ENCODE results near the gene PARP6. TPM values are rescaled to one million over a fixed set of nuclear protein-coding genes. Genes with fewer than 3 reads are reported as not detected.

PARP6 gene
- total and polyA plus RNA-seq, 9 of the 15 experiments (the other 6 are each of a cell fraction or from before 2014, with no cell fraction given), result 14.8 to 83.2 (median 28.3) TPM

GRCh38 chr15:72197460-72198355 lies 74.6 kb downstream of the PARP6 start, which contains the start of gene GRAMD2A:
Gene GRAMD2A (minus strand): TSS chr15:72197787.
- Histone ChIP-seq H4K20me1 (replicated peaks; ENCODE audit: control insufficient read depth, insufficient read depth, low read length) (peaks cover 17% of the 10 kb centered on the region), H3K27ac (ENCODE audit: extremely low read depth, low read depth, low read length) (no peak within 1 kb of the TSS), H3K9ac (ENCODE audit: insufficient read depth in 1 of 2, low read depth in 2 of 2, low read length in 2 of 2) (no peak within 1 kb of the TSS; a peak in 1 of 4 replicates), H3K4me1 (replicated peaks in 1 of 2; ENCODE audit: control insufficient read depth in 2 of 2, insufficient read depth in 2 of 2, low read length in 2 of 2) (peaks cover 5 to 13% of the 10 kb centered on the region in 2 experiments; a peak in 4 of 5 replicates), H3K4me3 (no peak within 1 kb of the TSS), H3K36me3 (ENCODE audit: control insufficient read depth, insufficient read depth, low read length) (peaks cover 48% of the 10 kb centered on the region), H3K79me2 (ENCODE audit: control insufficient read depth, insufficient read depth, low read length) (no peaks in the 10 kb centered on the region), H3K27me3 (ENCODE audit: control insufficient read depth in 2 of 2, insufficient read depth in 2 of 2, low read length in 2 of 2) (no peaks in the 10 kb centered on the region), H2AFZ (ENCODE audit: low read depth, low read length) (no peak within 1 kb of the TSS), H3K4me2 (ENCODE audit: insufficient read depth, low read length) (no peak within 1 kb of the TSS), H3K9me1 (ENCODE audit: control insufficient read depth, insufficient read depth, low read length) (no peaks in the 10 kb centered on the region), H3K9me3 (replicated peaks; ENCODE audit: control insufficient read depth, insufficient read depth, low read depth, low read length) (no peaks in the 10 kb centered on the region)
- FAIRE-seq (no peak), DNase-seq (ENCODE audit: extremely low read depth in 1 of 4, low spot score in 3 of 4) (peak in 1 of 4 experiments; percentile 25), ATAC-seq (no peak)
- in situ Hi-C loops (cut with MboI) (no loop called here), intact Hi-C loops (cut with micrococcal nuclease) (no loop called here)
- ChIA-PET CTCF (ENCODE audit: low intra/inter-chr PET ratio) (no interaction called here), POLR2A (interaction anchor here (0.7 kb wide), 1 partner anchor 30 kb away, joined by 4 read pairs; no protein-coding TSS in a partner anchor)
- BruUV-seq (replicated peaks), result no TSS peak
- WGBS (ENCODE audit: insufficient coverage, low coverage, missing lambda C conversion rate), result 86% methylated on average over 24 of the region's 83 CpGs
- TF ChIP-seq ARNT (IDR thresholded peaks at IDR 0.05) (no peak), PHB (CRISPR knock-in tag; IDR thresholded peaks at IDR 0.05) (no peak), RBFOX2 (IDR thresholded peaks at IDR 0.05; ENCODE audit: low read depth, low read length) (no peak), CAMTA2 (CRISPR knock-in tag; conservative IDR thresholded peaks at IDR 0.05) (0 out of 2 replicates have a peak, but pooled peaks have one; percentile 37), ZNF77 (CRISPR knock-in tag; IDR thresholded peaks at IDR 0.05) (no peak), EWSR1 (IDR thresholded peaks at IDR 0.05; ENCODE audit: borderline replicate concordance, low read depth, partially characterized antibody) (no peak), RBM22 (IDR thresholded peaks at IDR 0.05; ENCODE audit: low read depth, low read length, poor library complexity, severe bottlenecking) (peak; percentile 70), CXXC5 (CRISPR knock-in tag; IDR thresholded peaks at IDR 0.05) (no peak), NR2C1 (IDR thresholded peaks at IDR 0.05) (no peak), NR2C1 (tag; IDR thresholded peaks at IDR 0.05) (no peak), KLF1 (tag; IDR thresholded peaks at IDR 0.05) (no peak), HMG20A (CRISPR knock-in tag; conservative IDR thresholded peaks at IDR 0.05) (no peak), XRCC3 (IDR thresholded peaks at IDR 0.05) (no peak), CTCF (IDR thresholded peaks at IDR 0.05 in 2 of 3, conservative IDR thresholded peaks at IDR 0.05 in 1 of 3; ENCODE audit: insufficient read depth in 2 of 3, low read depth in 1 of 3, low read length in 3 of 3) (no peak), POLR2G (IDR thresholded peaks at IDR 0.05; ENCODE audit: low read depth, low read length) (peak; percentile 77), SIX5 (IDR thresholded peaks at IDR 0.05; ENCODE audit: borderline replicate concordance in 1 of 2, insufficient read depth in 1 of 2, low read depth in 1 of 2, low read length in 2 of 2) (no peak), ZNF311 (CRISPR knock-in tag; IDR thresholded peaks at IDR 0.05) (no peak)
- TF ChIP-seq, protein P1, sequence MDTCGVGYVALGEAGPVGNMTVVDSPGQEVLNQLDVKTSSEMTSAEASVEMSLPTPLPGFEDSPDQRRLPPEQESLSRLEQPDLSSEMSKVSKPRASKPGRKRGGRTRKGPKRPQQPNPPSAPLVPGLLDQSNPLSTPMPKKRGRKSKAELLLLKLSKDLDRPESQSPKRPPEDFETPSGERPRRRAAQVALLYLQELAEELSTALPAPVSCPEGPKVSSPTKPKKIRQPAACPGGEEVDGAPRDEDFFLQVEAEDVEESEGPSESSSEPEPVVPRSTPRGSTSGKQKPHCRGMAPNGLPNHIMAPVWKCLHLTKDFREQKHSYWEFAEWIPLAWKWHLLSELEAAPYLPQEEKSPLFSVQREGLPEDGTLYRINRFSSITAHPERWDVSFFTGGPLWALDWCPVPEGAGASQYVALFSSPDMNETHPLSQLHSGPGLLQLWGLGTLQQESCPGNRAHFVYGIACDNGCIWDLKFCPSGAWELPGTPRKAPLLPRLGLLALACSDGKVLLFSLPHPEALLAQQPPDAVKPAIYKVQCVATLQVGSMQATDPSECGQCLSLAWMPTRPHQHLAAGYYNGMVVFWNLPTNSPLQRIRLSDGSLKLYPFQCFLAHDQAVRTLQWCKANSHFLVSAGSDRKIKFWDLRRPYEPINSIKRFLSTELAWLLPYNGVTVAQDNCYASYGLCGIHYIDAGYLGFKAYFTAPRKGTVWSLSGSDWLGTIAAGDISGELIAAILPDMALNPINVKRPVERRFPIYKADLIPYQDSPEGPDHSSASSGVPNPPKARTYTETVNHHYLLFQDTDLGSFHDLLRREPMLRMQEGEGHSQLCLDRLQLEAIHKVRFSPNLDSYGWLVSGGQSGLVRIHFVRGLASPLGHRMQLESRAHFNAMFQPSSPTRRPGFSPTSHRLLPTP (IDR thresholded peaks at IDR 0.05; ENCODE audit: borderline replicate concordance, extremely low read depth, insufficient read length), result no peak
